GM23248 (cell line): ENCODE measurements around the gene TNFRSF4. TPM values are rescaled to one million over a fixed set of nuclear protein-coding genes. Genes with fewer than 3 reads are reported as not detected.
"Not testable (repeated sequence)": the region's sequence is repeated elsewhere in the genome, so short reads cannot be mapped to it uniquely, and the experiment has no call there.

ENCODE experiments used
- DNase-seq: peaks from one replicate; pipeline ENCODE4 v3.0.0-alpha.2; 2015
- H2AFZ ChIP-seq: fragments of 200-600 bp; sonication (generic); 2 replicates; pipeline ENCODE4 v1.6.1; 2016; ENCODE audit warnings: antibody characterized with exemption
- H3F3A ChIP-seq: fragments of 200-600 bp; sonication (generic); 2 replicates; pipeline ENCODE4 v1.6.1; 2016; ENCODE audit warnings: mild to moderate bottlenecking, antibody characterized with exemption, mixed run types; ENCODE audit not compliant: insufficient read depth
- H3K27ac ChIP-seq: fragments of 200-600 bp; sonication (generic); 2 replicates; pipeline ENCODE4 v1.5.1; 2016; ENCODE audit warnings: mild to moderate bottlenecking
- H3K27me3 ChIP-seq: fragments of 200-600 bp; sonication (generic); replicated peaks from 2 replicates; pipeline ENCODE4 v1.6.1; 2016; ENCODE audit warnings: mild to moderate bottlenecking; ENCODE audit not compliant: insufficient read depth
- H3K36me3 ChIP-seq: fragments of 200-600 bp; sonication (generic); 2 replicates; pipeline ENCODE4 v1.6.1; 2016; ENCODE audit warnings: low read depth, mild to moderate bottlenecking
- H3K4me1 ChIP-seq: fragments of 200-600 bp; sonication (generic); 2 replicates; pipeline ENCODE4 v1.6.1; 2016; ENCODE audit warnings: mild to moderate bottlenecking; ENCODE audit not compliant: insufficient read depth
- H3K4me2 ChIP-seq: fragments of 200-600 bp; sonication (generic); one replicate; pipeline ENCODE4 v1.6.1; 2016; ENCODE audit warnings: mild to moderate bottlenecking; ENCODE audit not compliant: unreplicated experiment
- H3K4me3 ChIP-seq: fragments of 200-600 bp; sonication (generic); 2 replicates; pipeline ENCODE4 v1.5.1; 2016; ENCODE audit warnings: mild to moderate bottlenecking
- H3K79me2 ChIP-seq: fragments of 200-600 bp; sonication (generic); 2 replicates; pipeline ENCODE4 v1.6.1; 2016; ENCODE audit warnings: mild to moderate bottlenecking; ENCODE audit not compliant: insufficient read depth
- H3K9ac ChIP-seq: fragments of 200-600 bp; sonication (generic); 2 replicates; pipeline ENCODE4 v1.6.1; 2016; ENCODE audit warnings: mild to moderate bottlenecking
- H3K9me2 ChIP-seq: fragments of 200-600 bp; sonication (generic); 2 replicates; pipeline ENCODE4 v1.6.1; 2016; ENCODE audit warnings: mixed run types, mild to moderate bottlenecking, moderate library complexity; ENCODE audit not compliant: insufficient read depth
- H3K9me3 ChIP-seq: fragments of 200-600 bp; sonication (generic); one replicate; pipeline ENCODE4 v1.6.1; 2017; ENCODE audit warnings: low read depth
- H4K20me1 ChIP-seq: fragments of 200-600 bp; sonication (generic); 2 replicates; pipeline ENCODE4 v1.6.0; 2016; ENCODE audit not compliant: insufficient read depth
- EZH2 ChIP-seq: fragments of 200-600 bp; sonication (generic); IDR thresholded peaks from 2 replicates; pipeline ENCODE4 v1.6.1; 2018; ENCODE audit warnings: antibody characterized with exemption, mild to moderate bottlenecking; ENCODE audit not compliant: insufficient read depth, poor library complexity, severe bottlenecking
- EZH2phosphoT487 ChIP-seq: fragments of 200-600 bp; sonication (generic); IDR thresholded peaks from 2 replicates; pipeline ENCODE4 v1.6.1; 2018; ENCODE audit warnings: antibody characterized with exemption, moderate library complexity, mild to moderate bottlenecking, low read depth; ENCODE audit not compliant: insufficient read depth
- WGBS, 2 experiments: methylation state at CpG; one replicate each; pipeline ENCODE4 v1.1.6; 2015 to 2017; ENCODE audit warnings: low lambda C conversion rate in 2 of 2, low coverage in 1 of 2; ENCODE audit errors: missing lambda C conversion rate in 2 of 2; 5-methylcytosine and 5-hydroxymethylcytosine counted together
- in situ Hi-C: fragments of 300-500 bp; cut with MboI; formaldehyde crosslinking; loops from 2 replicates; pipeline ENCODE4 v1.15.0; 2020
- polyA plus RNA-seq: library from polyadenylated mRNA; unstranded; fragments of >200 nt; fragmentation: Nextera tagmentation; extraction: Ambion mirVana; gene quantifications from 2 replicates; pipeline ENCODE4 v1.2.1, GENCODE V29; 2016
- total RNA-seq: library from RNA; depleted of rRNA; stranded (reverse); fragments of >200 nt; shearing (Covaris generic); gene quantifications from 2 replicates; pipeline ENCODE4 v1.2.3, GENCODE V29; 2014

TNFRSF4 gene
- total and polyA plus RNA-seq, 2 experiments from 2014 or later: not detected

- Histone ChIP-seq H3K27ac (no peak overlapping the region), H3F3A (no peaks in the 10 kb centered on the region), H3K27me3 (peaks cover 33% of the 10 kb centered on the region), H4K20me1 (no peaks in the 10 kb centered on the region), H3K4me2 (no peak overlapping the region), H3K4me1 (no peaks in the 10 kb centered on the region), H3K36me3 (no peaks in the 10 kb centered on the region), H2AFZ (no peak overlapping the region), H3K9me2 (no peaks in the 10 kb centered on the region), H3K9me3 (no peaks in the 10 kb centered on the region), H3K79me2 (no peaks in the 10 kb centered on the region), H3K9ac (no peak overlapping the region), H3K4me3 (no peak overlapping the region)
- no peak for DNase-seq
- in situ Hi-C loops: no loop called here
- no peak for TF ChIP-seq EZH2phosphoT487
- no peak for TF ChIP-seq EZH2
- 53 to 58% methylated on average over 7 of the region's 7 CpGs for WGBS, 2 experiments
Measured at GRCh38 chr1:1176931-1177330, 37.0 kb downstream of the TNFRSF4 start.

- H3K9me2 ChIP-seq, H3F3A ChIP-seq, H3K27ac ChIP-seq, H4K20me1 ChIP-seq, DNase-seq, H3K4me2 ChIP-seq, H3K9ac ChIP-seq, H3K79me2 ChIP-seq, H3K36me3 ChIP-seq, H2AFZ ChIP-seq, H3K9me3 ChIP-seq, in situ Hi-C loops, H3K4me3 ChIP-seq, H3K4me1 ChIP-seq: not testable (repeated sequence)
- peaks cover 33% of the 10 kb centered on the region for H3K27me3 ChIP-seq
- WGBS, 2 experiments: 11 to 14% methylated on average over 11 to 22 of the region's 22 CpGs
Measured at GRCh38 chr1:1176063-1176761, 37.7 kb downstream of the TNFRSF4 start.

GRCh38 chr1:1175221-1176062 is 38.5 kb downstream of the TNFRSF4 start:
- Histone ChIP-seq H3K36me3 (no peaks in the 10 kb centered on the region), H4K20me1 (no peaks in the 10 kb centered on the region), H3F3A (no peaks in the 10 kb centered on the region), H3K4me3 (no peak overlapping the region), H3K27me3 (peaks cover 33% of the 10 kb centered on the region), H3K4me1 (no peaks in the 10 kb centered on the region), H3K9me3 (no peaks in the 10 kb centered on the region), H2AFZ (no peak overlapping the region), H3K9me2 (no peaks in the 10 kb centered on the region), H3K79me2 (no peaks in the 10 kb centered on the region), H3K9ac (no peak overlapping the region), H3K4me2 (no peak overlapping the region), H3K27ac (no peak overlapping the region)
- 71 to 80% methylated on average over 22 to 29 of the region's 29 CpGs for WGBS, 2 experiments
- no peak for DNase-seq
- in situ Hi-C loops: no loop called here
- TF ChIP-seq EZH2 (no peak), EZH2phosphoT487 (no peak)

GRCh38 chr1:1173793-1174415 is 40.0 kb downstream of the TNFRSF4 start, which contains the start of gene TTLL10:
TTLL10 (plus strand) TSS chr1:1173880; CDS start chr1:1179216, 5,336 bp downstream.
- no peaks in the 10 kb centered on the region for H3K4me1 ChIP-seq
- DNase-seq: no peak
- H3K9ac ChIP-seq: no peak within 1 kb of the TSS
- WGBS, 2 experiments: 19 to 24% methylated on average over 22 to 31 of the region's 35 CpGs
- in situ Hi-C loops: no loop called here
- TF ChIP-seq EZH2: no peak
- no peak for TF ChIP-seq EZH2phosphoT487
- no peak within 1 kb of the TSS for H2AFZ ChIP-seq
- no peak within 1 kb of the TSS for H3K27ac ChIP-seq
- no peaks in the 10 kb centered on the region for H3K9me2 ChIP-seq
- H3K9me3 ChIP-seq: no peaks in the 10 kb centered on the region
- H4K20me1 ChIP-seq: no peaks in the 10 kb centered on the region
- H3K4me3 ChIP-seq: no peak within 1 kb of the TSS
- H3K36me3 ChIP-seq: no peaks in the 10 kb centered on the region
- no peaks in the 10 kb centered on the region for H3K79me2 ChIP-seq
- no peaks in the 10 kb centered on the region for H3F3A ChIP-seq
- no peak within 1 kb of the TSS for H3K4me2 ChIP-seq
- peaks cover 33% of the 10 kb centered on the region for H3K27me3 ChIP-seq
